ENCODE data around the gene DIO2. TPM values are rescaled to one million over a fixed set of nuclear protein-coding genes. Genes with fewer than 3 reads are reported as not detected.

The DIO2 gene
- polyA plus RNA-seq, 1 of the 3 experiments (the other 2 are of a cell fraction) = 1.1 TPM

- TF ChIP-seq CTCF (IDR thresholded peaks at IDR 0.05) (no peak), NFIC (IDR thresholded peaks at IDR 0.05; ENCODE audit: borderline replicate concordance) (no peak)
- Histone ChIP-seq H3K4me2 (no peak overlapping the region), H3K27me3 (ENCODE audit: insufficient read depth) (no peaks in the 10 kb centered on the region), H3K79me2 (ENCODE audit: insufficient read depth) (no peaks in the 10 kb centered on the region), H3K9me3 (no peaks in the 10 kb centered on the region), H3K9ac (no peak overlapping the region), H3F3A (replicated peaks; ENCODE audit: insufficient read depth) (peaks cover 9% of the 10 kb centered on the region), H3K4me1 (ENCODE audit: control insufficient read depth in 1 of 2, insufficient read depth in 2 of 2, low read depth in 1 of 2, low read length in 1 of 2) (no peaks in the 10 kb centered on the region), H3K27ac (ENCODE audit: low read depth in 2 of 2, low read length in 1 of 2) (no peak overlapping the region; a peak in 1 of 4 replicates), H2AFZ (ENCODE audit: low read depth) (no peak overlapping the region; the same call in 1 of the 2 replicates), H3K9me2 (no peaks in the 10 kb centered on the region), H4K20me1 (ENCODE audit: insufficient read depth) (no peaks in the 10 kb centered on the region), H3K4me3 (ENCODE audit: low read depth in 2 of 2, low read length in 1 of 2) (no peak overlapping the region), H3K36me3 (replicated peaks in 1 of 2; ENCODE audit: control insufficient read depth in 1 of 2, insufficient read depth in 2 of 2, low read length in 1 of 2) (no peaks in the 10 kb centered on the region)
- ChIA-PET POLR2A (no interaction called here), CTCF (no interaction called here)
- DNase-seq = no peak
- 35% methylated on average over 9 of the region's 9 CpGs for WGBS (ENCODE audit: low lambda C conversion rate)
These were observed 46.1 kb downstream of the DIO2 start for GRCh38 chr14:80164991-80165721.

- H3K36me3 ChIP-seq (replicated peaks in 1 of 2; ENCODE audit: control insufficient read depth in 1 of 2, insufficient read depth in 2 of 2, low read length in 1 of 2) = no peaks in the 10 kb centered on the region
- CTCF ChIA-PET = no interaction called here
- H4K20me1 ChIP-seq (ENCODE audit: insufficient read depth) = no peaks in the 10 kb centered on the region
- H3F3A ChIP-seq (replicated peaks; ENCODE audit: insufficient read depth) = no peaks in the 10 kb centered on the region
- POLR2A ChIA-PET = no interaction called here
- no peaks in the 10 kb centered on the region for H3K9me2 ChIP-seq
- 4% methylated on average over 1 of the region's 1 CpG for WGBS (ENCODE audit: low lambda C conversion rate)
- no peak overlapping the region for H3K4me3 ChIP-seq (ENCODE audit: low read depth in 2 of 2, low read length in 1 of 2)
- no peak overlapping the region for H3K9ac ChIP-seq
- no peak overlapping the region for H2AFZ ChIP-seq (ENCODE audit: low read depth)
- H3K27me3 ChIP-seq (ENCODE audit: insufficient read depth) = no peaks in the 10 kb centered on the region
- H3K4me2 ChIP-seq = no peak overlapping the region
- no peaks in the 10 kb centered on the region for H3K79me2 ChIP-seq (ENCODE audit: insufficient read depth)
- DNase-seq = no peak
- no peaks in the 10 kb centered on the region for H3K4me1 ChIP-seq (ENCODE audit: control insufficient read depth in 1 of 2, insufficient read depth in 2 of 2, low read depth in 1 of 2, low read length in 1 of 2)
- TF ChIP-seq POLR2AphosphoS5 (IDR thresholded peaks at IDR 0.05; ENCODE audit: low read depth, low read length) (no peak), JUND (IDR thresholded peaks at IDR 0.05) (no peak), RXRA (IDR thresholded peaks at IDR 0.05; ENCODE audit: borderline replicate concordance, low read depth) (no peak), MAX (IDR thresholded peaks at IDR 0.05; ENCODE audit: low read depth) (no peak), EZH2phosphoT487 (IDR thresholded peaks at IDR 0.05; ENCODE audit: borderline replicate concordance, low read depth) (no peak), TEAD4 (IDR thresholded peaks at IDR 0.05; ENCODE audit: borderline replicate concordance, insufficient read depth) (no peak), REST (IDR thresholded peaks at IDR 0.05; ENCODE audit: low read depth, low read length) (no peak), MXI1 (IDR thresholded peaks at IDR 0.05; ENCODE audit: low read depth, low read length) (no peak), SMC3 (IDR thresholded peaks at IDR 0.05; ENCODE audit: low read depth, low read length) (no peak), PBX3 (IDR thresholded peaks at IDR 0.05) (no peak), RFX5 (IDR thresholded peaks at IDR 0.05; ENCODE audit: low read length) (no peak), GABPA (IDR thresholded peaks at IDR 0.05; ENCODE audit: low read depth) (no peak), NFIC (IDR thresholded peaks at IDR 0.05; ENCODE audit: borderline replicate concordance) (no peak), FOXM1 (IDR thresholded peaks at IDR 0.05; ENCODE audit: low read depth) (no peak), NRF1 (IDR thresholded peaks at IDR 0.05; ENCODE audit: low read depth, low read length) (no peak), CHD2 (IDR thresholded peaks at IDR 0.05; ENCODE audit: low read length, partially characterized antibody) (no peak), RCOR1 (IDR thresholded peaks at IDR 0.05; ENCODE audit: low read length) (no peak), TAF1 (IDR thresholded peaks at IDR 0.05; ENCODE audit: borderline replicate concordance, low read depth, low read length) (no peak), RAD21 (IDR thresholded peaks at IDR 0.05; ENCODE audit: low read length) (no peak)
- H3K9me3 ChIP-seq = no peaks in the 10 kb centered on the region
- no peak overlapping the region for H3K27ac ChIP-seq (ENCODE audit: low read depth in 2 of 2, low read length in 1 of 2)
These were observed 58.5 kb downstream of the DIO2 start for GRCh38 chr14:80152763-80153162.

Data from SK-N-SH (cell line).